ENCODE results near the gene CHIC2. TPM values are rescaled to one million over a fixed set of nuclear protein-coding genes. Genes with fewer than 3 reads are reported as not detected.

Gene CHIC2
- total and polyA plus RNA-seq, 2 of the 8 experiments (the other 6 are each of a cell fraction or from before 2014, with no cell fraction given): 4.5 to 10.9 TPM

GRCh38 chr4:54041100-54041499 is 23.3 kb downstream of the CHIC2 start:
- no peak for FAIRE-seq
- POLR2A ChIA-PET (ENCODE audit: partially characterized antibody): interaction anchor here (0.6 kb wide), 1 partner anchor 276 kb away, joined by 3 read pairs; no protein-coding TSS in a partner anchor
- TF ChIP-seq MAX (IDR thresholded peaks at IDR 0.05) (no peak), SRF (IDR thresholded peaks at IDR 0.05; ENCODE audit: low read depth, low read length) (no peak), NRF1 (IDR thresholded peaks at IDR 0.05; ENCODE audit: low read depth, low read length) (no peak), YY1 (IDR thresholded peaks at IDR 0.05; ENCODE audit: low read depth, low read length) (no peak), NANOG (IDR thresholded peaks at IDR 0.05; ENCODE audit: insufficient read depth, low read depth, low read length, poor library complexity, severe bottlenecking) (no peak), SP1 (IDR thresholded peaks at IDR 0.05; ENCODE audit: low read depth, low read length) (no peak), HDAC2 (IDR thresholded peaks at IDR 0.05; ENCODE audit: borderline replicate concordance in 1 of 2, low read depth in 2 of 2, low read length in 2 of 2) (no peak), CHD2 (IDR thresholded peaks at IDR 0.05; ENCODE audit: low read length) (no peak), RFX5 (IDR thresholded peaks at IDR 0.05; ENCODE audit: borderline replicate concordance, low read depth, low read length) (no peak), RXRA (IDR thresholded peaks at IDR 0.05; ENCODE audit: insufficient read depth, low read depth, low read length) (no peak), HDAC6 (IDR thresholded peaks at IDR 0.05; ENCODE audit: low read depth, low read length) (no peak), JUND (IDR thresholded peaks at IDR 0.05; ENCODE audit: low read length) (no peak), KDM1A (IDR thresholded peaks at IDR 0.05; ENCODE audit: borderline replicate concordance, low read length) (no peak), TAF7 (optimal IDR thresholded peaks at IDR 0.05; ENCODE audit: borderline replicate concordance, low read depth, low read length) (no peak), CREB1 (IDR thresholded peaks at IDR 0.05) (no peak)

More at GRCh38 chr4:54041100-54041499, 23.3 kb downstream of the CHIC2 start:
- Histone ChIP-seq H3K14ac (ENCODE audit: insufficient read length) (no peak overlapping the region), H3K56ac (replicated peaks; ENCODE audit: insufficient read length, low read depth, low read length) (no peak overlapping the region), H3K23ac (ENCODE audit: insufficient read length) (no peak overlapping the region), H3K9me3 (ENCODE audit: insufficient read depth in 2 of 2, low read depth in 1 of 2, low read length in 1 of 2) (no peaks in the 10 kb centered on the region), H4K20me1 (replicated peaks in 1 of 2; ENCODE audit: control insufficient read depth in 1 of 2, insufficient read depth in 2 of 2, low read length in 2 of 2) (no peaks in the 10 kb centered on the region), H3K9ac (replicated peaks in 1 of 4; ENCODE audit: extremely low read depth in 1 of 4, low read depth in 3 of 4, low read length in 3 of 4) (no peak overlapping the region), H3K79me2 (ENCODE audit: control insufficient read depth in 1 of 2, insufficient read depth in 2 of 2, low read length in 2 of 2) (no peaks in the 10 kb centered on the region), H3K27me3 (replicated peaks in 1 of 4; ENCODE audit: control insufficient read depth in 3 of 4, extremely low read depth in 1 of 4, insufficient read depth in 3 of 4, low read length in 3 of 4) (no peaks in the 10 kb centered on the region), H2BK5ac (ENCODE audit: low read depth, low read length) (no peak overlapping the region), H2AFZ (ENCODE audit: low read length) (no peak overlapping the region), H2BK12ac (ENCODE audit: low read depth, low read length) (no peak overlapping the region), H4K8ac (ENCODE audit: extremely low read depth, insufficient read depth, low read length) (no peak overlapping the region), H2BK20ac (ENCODE audit: low read length) (no peak overlapping the region), H3K23me2 (ENCODE audit: low read depth, low read length) (no peaks in the 10 kb centered on the region), H3K36me3 (ENCODE audit: control insufficient read depth in 2 of 4, insufficient read depth in 4 of 4, low read length in 3 of 4) (no peaks in the 10 kb centered on the region), H4K91ac (replicated peaks; ENCODE audit: insufficient read length, low read length) (no peak overlapping the region), H3K27ac (ENCODE audit: low read depth, low read length) (no peak overlapping the region), H2AK5ac (ENCODE audit: low read depth, low read length) (no peak overlapping the region), H2BK15ac (ENCODE audit: low read length) (no peak overlapping the region), H4K5ac (ENCODE audit: insufficient read length, low read depth, low read length) (no peak overlapping the region), H2BK120ac (replicated peaks; ENCODE audit: low read depth, low read length) (no peak overlapping the region), H3K18ac (ENCODE audit: extremely low read depth, low read length) (no peak overlapping the region), H3K79me1 (ENCODE audit: low read depth, low read length) (no peaks in the 10 kb centered on the region), H3K4me3 (ENCODE audit: extremely low read depth in 1 of 4, insufficient read depth in 2 of 4, low read depth in 3 of 4, low read length in 4 of 4) (no peak overlapping the region), H3K4me2 (ENCODE audit: insufficient read depth in 1 of 2, low read depth in 2 of 2, low read length in 2 of 2) (no peak overlapping the region), H3K4ac (replicated peaks; ENCODE audit: insufficient read length, low read depth, low read length) (no peak overlapping the region), H3K4me1 (replicated peaks in 1 of 4; ENCODE audit: control insufficient read depth in 3 of 4, insufficient read depth in 4 of 4, low read length in 3 of 4) (no peaks in the 10 kb centered on the region; a peak in 1 of 7 replicates)
- 90% methylated on average over 4 of the region's 4 CpGs; no CpG with 5 or more reads in 1 of the 2 experiments for WGBS, 2 experiments (ENCODE audit: extremely low coverage in 1 of 2, insufficient coverage in 1 of 2, insufficient read length in 1 of 2, insufficient replicate concordance in 2 of 2, low coverage in 1 of 2, low lambda C conversion rate in 2 of 2, missing lambda C conversion rate in 1 of 2)
- CTCF ChIA-PET (ENCODE audit: partially characterized antibody): interaction anchor here (0.6 kb wide), 1 partner anchor 111 kb away, joined by 3 read pairs; no protein-coding TSS in a partner anchor
- no peak for DNase-seq (ENCODE audit: low read depth in 1 of 2, low spot score in 2 of 2)

Measured in H1 (cell line).